ENCODE measurements around the gene MPG.

GRCh38 chr16:74747-75334, 3.2 kb upstream of the MPG start:
- TF ChIP-seq CTCF (IDR thresholded peaks at IDR 0.05), result no peak
- TF ChIP-seq EZH2 (IDR thresholded peaks at IDR 0.05), result no peak
- no peak for TF ChIP-seq EZH2phosphoT487 (IDR thresholded peaks at IDR 0.05)
